Stimulated activated CD8-positive, alpha-beta memory T cell treated with anti-CD3 and anti-CD28 coated beads, Interleukin-12 subunit alpha, Interleukin-12 subunit beta, amount 100 ng/mL, for 24 hours (primary cell): ENCODE results near the gene TSPAN18.

ENCODE experiments used
- DNase-seq: peaks from one replicate; pipeline ENCODE4 v3.0.0-alpha.2; 2020; ENCODE audit errors: extremely low read depth

Gene TSPAN18

DNA sequence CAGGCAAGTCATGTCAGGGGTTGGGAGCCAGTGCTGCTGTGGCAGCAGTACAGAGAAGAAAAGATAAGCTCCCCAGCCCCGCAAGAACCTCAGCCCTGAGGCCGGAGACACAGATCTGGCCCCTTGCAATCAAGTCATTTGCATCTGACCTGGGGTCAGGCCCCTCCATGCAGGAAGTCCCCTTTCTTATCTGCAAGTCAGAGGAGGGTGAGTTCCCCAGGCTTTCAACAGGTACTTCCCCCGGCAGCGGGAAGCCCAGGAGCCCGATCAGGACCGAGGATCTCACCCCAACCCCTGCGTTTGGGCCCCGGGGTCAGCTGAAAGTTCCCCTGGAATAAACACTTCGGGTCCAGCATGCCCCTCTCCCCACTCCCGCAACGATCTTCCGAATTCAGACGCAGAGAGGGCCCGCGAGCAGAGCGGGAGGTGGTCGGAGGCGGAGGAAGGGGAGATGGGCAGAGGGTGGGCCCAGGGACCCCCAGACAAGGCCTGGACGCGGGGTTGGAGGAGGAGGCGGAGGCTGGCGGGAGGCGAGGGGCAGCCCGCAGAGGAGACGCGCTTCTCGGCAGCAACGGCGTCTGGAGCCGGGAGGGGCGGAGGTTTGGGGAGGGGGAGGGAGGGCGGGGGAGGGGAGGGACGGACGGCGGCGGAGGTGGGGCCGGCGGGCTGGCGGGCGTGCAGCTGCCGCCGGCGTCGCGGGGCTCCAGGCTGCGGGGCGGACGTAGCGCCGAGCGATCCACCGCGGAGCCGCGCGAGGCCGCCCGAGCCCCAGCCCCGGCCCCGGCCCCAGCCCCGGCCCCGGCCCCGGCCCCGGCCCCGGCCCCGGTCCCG is at the start of gene TSPAN18:
TSS of gene TSPAN18 (plus strand) at position 680 of the 831 bp plus-strand sequence. CDS start 179,455 bp downstream, outside the sequence.
- DNase-seq = no peak

- DNase-seq = no peak
Observed at GRCh38 chr11:44680982-44681597, 45.7 kb upstream of the TSPAN18 start.

DNA sequence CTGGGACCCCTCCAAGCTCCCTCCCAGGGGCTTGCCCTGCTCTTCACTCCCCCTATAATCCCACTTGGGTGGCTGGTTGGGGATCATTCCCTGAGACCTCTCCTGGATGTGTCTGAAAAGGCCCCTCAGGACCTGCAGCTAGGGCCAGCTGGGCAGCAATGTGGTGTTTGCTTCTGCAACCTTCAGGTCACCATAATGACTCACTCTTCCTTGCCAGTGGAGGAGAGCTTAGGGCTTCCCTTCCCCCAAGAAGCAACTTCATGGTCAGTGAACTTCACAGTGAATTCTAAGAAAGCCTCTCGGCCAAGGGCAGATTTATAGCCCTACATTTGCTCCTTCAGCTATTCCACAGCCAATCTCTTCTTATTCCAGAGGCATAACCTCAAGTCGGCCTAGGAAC is 45.1 kb upstream of the TSPAN18 start:
- DNase-seq = no peak

GRCh38 chr11:44684859-44685281 is 41.9 kb upstream of the TSPAN18 start:
- DNase-seq = no peak

DNA sequence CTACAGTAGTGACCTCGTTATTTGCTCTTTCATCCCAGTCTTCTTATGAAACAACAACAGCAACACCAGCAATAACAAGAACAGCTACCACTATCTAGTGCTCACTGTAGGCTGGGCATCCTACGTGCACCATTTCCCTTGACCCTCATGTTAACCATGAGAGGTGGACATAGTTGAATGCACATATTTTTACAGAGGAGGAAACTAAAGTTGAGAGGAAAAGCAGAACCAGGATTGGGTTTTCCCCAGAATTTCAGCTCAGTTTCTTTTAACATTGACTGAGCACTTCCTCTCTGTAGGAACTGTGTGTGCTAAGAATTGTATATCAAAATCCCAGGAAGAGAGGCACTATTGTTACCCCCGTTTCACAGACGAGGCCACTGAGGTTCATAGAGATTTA is 39.4 kb upstream of the TSPAN18 start:
- no peak for DNase-seq

GRCh38 chr11:44689265-44689664 is 37.5 kb upstream of the TSPAN18 start:
- no peak for DNase-seq

GRCh38 chr11:44690651-44691050 is 36.1 kb upstream of the TSPAN18 start:
- no peak for DNase-seq

DNA sequence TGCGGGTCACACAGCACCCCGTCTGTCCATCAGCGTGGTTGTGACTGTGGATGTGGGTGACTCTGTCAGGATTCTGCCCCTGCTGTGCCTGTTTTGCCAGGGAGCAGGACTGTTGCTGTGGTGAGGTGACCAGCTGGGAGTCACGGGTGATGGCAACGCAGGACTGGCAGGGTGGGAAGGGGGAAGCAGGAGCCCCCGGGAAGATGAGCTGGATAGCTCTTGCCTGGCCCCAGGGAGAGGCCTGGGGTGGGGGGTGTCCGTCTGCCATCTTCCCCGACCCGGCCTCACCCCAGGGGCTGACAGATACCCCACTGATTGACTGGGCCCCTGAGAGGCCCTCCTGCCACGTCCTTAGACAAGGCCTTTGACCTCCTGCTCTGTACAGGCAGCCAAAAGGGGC is 34.3 kb upstream of the TSPAN18 start:
- no peak for DNase-seq

- no peak for DNase-seq
Observed at GRCh38 chr11:44693654-44694119, 33.1 kb upstream of the TSPAN18 start.

DNA sequence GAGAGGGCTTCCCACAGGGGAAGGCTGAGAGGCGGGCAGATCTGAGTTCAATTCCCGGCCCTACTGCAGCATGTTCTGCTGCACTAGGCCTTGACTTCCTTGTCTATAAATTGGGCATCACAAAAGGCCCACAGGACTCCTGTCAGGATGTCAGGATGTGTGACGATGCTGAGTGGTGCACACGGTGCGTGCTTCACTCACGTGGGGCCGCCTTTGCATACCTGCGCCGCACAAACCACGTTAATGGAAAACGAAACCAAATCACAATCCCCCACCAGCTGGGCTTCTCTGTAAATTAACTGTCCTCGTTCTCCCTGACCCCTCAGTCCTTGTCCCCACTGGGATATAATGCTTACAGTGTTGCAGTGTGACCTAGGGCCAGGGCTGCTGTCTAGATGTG is 32.3 kb upstream of the TSPAN18 start:
- no peak for DNase-seq

GRCh38 chr11:44695169-44695833 is 31.5 kb upstream of the TSPAN18 start:
- DNase-seq = no peak

DNA sequence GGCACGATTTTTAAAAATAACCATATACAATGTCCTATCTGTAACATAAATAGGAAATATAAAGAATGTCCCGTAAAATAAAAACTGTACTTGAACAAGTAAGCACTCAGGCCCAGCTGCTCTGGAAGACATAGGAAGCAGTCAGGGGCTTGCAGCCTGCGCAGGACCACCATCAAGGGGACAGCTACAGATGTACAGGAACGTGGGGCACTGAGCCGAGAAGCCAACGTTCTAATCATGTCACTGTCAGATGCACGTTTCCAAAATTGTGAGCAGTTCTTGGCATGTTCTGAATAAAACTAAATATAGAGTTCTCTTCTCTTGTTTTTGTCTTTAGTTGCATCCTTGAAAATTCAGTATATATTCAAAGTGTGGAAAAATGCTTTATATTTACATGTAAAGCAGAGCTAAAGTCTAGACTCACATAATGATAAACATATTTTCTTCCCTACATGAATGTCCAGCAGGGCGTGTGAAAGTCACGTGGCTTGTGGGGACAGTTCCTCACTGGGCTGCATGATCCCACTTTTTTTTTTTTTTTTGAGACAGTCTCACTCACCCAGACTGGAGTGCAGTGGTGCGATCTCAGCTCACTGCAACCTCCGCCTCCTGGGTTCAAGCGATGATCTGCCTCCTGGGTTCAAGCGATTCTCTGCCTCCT is 28.4 kb upstream of the TSPAN18 start:
- no peak for DNase-seq

DNA sequence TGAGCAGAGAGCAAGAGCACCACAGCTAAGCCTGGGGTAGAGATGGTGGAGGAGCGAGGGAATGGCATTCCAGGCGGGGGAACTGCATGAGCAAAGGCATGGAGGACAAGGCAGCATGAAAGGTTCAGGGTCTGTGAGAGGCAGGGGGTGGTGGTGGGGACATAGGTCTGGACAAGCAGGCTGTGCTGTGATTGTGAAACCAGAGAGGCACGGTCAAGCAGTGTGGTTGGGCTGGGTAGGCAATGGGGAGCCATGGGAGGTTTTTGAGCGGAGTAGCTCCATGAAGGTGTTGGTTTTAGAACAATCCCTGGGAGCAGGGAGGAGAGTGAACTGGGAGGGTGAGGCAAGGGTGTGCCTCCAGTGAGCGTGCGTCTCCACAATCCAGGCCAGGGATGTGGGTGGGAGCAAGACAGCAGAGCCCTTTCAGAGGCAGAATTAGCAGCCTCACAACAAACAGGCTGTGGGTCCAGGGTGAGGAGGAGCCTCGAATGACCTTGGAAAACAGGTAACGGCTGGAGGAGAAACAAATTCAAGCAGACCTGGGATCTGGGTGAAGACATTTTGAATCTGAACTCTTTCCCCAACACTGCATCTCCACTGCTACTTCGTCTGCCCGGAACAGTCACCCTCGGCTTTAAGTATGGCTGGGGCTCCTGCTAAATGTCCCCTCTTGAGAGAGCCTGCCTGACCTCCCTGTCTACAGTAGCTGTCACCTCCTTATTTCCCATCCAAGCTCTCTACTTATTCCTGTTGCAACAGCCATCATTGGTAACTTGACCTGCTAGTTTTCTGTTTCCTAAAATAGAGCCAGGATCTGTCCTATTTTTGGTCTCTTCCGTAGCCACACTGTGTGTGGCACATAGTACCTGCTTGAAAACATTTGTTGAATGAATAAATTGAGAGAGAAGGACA is 27.0 kb upstream of the TSPAN18 start:
- no peak for DNase-seq

DNA sequence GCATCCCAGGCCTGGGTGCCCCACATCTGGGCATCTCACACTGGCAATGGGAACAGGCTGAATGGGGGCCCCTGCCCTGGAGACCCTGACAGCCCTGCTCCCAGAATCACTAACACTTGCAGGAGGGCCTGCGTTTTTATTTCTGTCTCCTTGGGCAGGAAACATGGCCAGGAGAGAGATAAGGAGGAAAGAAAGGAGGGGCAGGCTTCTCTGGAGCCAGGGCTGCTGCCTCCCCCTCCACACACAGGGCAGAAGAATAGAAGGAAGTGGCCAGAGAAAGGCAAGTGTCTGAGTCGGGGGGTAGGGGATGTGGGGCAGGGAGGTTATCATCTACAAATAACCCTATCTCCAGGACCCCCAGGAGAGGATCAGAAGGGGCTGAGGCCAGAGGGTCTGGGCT is 25.5 kb upstream of the TSPAN18 start:
- DNase-seq = no peak

DNA sequence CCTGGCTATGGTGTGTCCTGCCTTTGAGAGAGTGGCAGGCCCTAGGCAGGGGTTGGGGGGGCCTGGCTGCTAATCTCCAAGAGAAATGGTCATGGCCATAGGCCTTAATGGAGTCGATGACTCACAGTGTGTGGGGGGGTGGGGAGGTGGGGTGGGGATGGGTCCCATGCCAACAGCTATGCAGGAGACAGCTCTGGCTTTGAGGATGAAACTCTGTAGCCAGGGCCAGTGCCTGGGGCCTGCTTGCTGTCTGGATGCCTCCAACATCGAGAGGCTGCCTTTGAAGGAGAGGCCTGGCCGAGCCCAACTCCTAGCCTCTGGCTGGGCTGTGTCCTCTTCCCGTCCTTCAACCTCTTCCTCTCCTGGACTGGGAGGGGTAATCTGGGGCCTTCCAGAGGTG is 23.9 kb upstream of the TSPAN18 start:
- no peak for DNase-seq

DNA sequence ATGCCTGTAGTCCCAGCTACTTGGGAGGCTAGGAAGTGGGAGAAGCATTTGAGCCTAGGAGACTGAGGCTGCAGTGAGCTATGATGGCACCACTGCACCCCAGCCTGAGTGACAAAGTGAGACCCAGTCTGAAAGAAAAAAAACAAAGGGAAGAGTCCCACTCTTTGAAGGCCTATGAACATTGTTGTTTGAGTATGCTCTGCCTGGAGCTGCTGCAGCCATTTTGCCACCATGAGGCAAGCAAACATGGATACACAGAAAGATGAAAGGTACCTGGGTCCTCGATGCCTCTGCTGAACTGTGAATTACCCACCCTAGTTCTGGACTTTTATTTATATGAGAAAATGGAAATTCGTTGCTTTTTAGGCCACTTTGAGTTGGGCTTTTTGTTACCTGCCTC is 19.7 kb upstream of the TSPAN18 start:
- DNase-seq = no peak

DNA sequence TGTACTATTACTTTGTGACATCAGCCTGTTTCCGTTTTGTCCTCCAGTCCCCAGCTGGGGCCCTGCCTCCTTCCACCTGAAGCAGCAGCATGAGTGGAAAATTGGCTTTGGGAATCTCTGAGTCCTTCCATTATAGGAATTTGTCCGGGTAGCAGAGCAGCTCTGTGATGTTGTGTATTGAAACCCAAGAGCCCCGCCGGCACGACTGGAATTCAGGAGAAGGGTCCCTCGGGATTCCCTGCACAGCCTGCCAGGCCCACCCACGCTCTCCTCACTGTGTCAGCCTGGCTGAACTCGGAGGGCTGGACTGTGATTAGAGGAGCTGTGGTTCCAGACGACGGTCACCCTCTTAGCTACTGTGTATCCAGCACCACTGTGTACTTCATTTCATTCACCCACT is 18.8 kb upstream of the TSPAN18 start:
- no peak for DNase-seq

GRCh38 chr11:44708523-44709280 is 18.1 kb upstream of the TSPAN18 start:
- no peak for DNase-seq

- DNase-seq = no peak
Observed at GRCh38 chr11:44709281-44709562, 17.5 kb upstream of the TSPAN18 start.

DNA sequence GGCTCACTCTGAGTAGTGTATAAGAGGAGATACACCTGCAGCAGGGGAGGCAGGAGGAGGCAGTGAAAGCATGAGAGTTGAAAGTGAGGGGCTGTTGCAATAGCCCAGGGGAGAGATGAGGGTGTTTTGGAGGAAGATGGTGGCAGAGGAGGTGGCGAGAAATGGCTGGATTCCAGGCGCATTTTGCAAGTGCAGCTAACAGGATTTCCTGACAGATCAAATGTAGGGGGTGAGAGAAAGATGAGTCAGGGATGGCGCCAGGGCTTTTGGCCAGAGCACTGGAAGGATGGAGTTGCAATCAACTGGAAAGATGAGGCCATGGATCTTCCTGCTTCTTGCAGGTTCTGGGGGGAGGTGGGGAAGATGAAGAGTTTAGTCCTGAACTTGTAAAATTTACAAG is 16.8 kb upstream of the TSPAN18 start:
- DNase-seq = no peak
